22Rv1 (cell line): ENCODE measurements around the gene C9orf72.

Source experiments
- CTCF ChIP-seq: fragments of 450-650 bp; IDR thresholded peaks from 2 replicates; pipeline ENCODE4 v1.5.1; 2017; ENCODE audit warnings: mild to moderate bottlenecking
- ZFX ChIP-seq: fragments of 450-650 bp; IDR thresholded peaks from 2 replicates; pipeline ENCODE4 v1.6.1; 2017; ENCODE audit warnings: antibody characterized with exemption, borderline replicate concordance

- TF ChIP-seq CTCF: no peak
- no peak for TF ChIP-seq ZFX
These were observed 37.1 kb downstream of the C9orf72 start for GRCh38 chr9:27536168-27536567.
